ENCODE data around the gene MTHFS.
"Not testable (repeated sequence)": the region's sequence is repeated elsewhere in the genome, so short reads cannot be mapped to it uniquely, and the experiment has no call there.

The MTHFS gene

GRCh38 chr15:79896634-79897379, at the start of gene MTHFS:
MTHFS (minus strand) TSS chr15:79897014; CDS start chr15:79896988, 26 bp downstream.
- Mint-ChIP-seq H3K27me3 (peaks cover 22% of the 10 kb centered on the region), H3K4me1 (ENCODE audit: low read depth) (peaks cover 34% of the 10 kb centered on the region), H3K27ac (peak within 1 kb of the TSS; percentile 80), H3K4me3 (peak within 1 kb of the TSS; percentile 92), H3K9me3 (no peaks in the 10 kb centered on the region), H3K36me3 (ENCODE audit: low read depth) (no peaks in the 10 kb centered on the region)
- intact Hi-C loops (cut with micrococcal nuclease), result loop anchor here (1.0 to 10.0 kb wide), 3 partner anchors 26 to 168 kb away; no protein-coding TSS in a partner anchor

GRCh38 chr15:79944622-79945021, 47.8 kb upstream of the MTHFS start:
- peaks cover 77% of the 10 kb centered on the region for H3K27me3 Mint-ChIP-seq
- no peaks in the 10 kb centered on the region for H3K36me3 Mint-ChIP-seq (ENCODE audit: low read depth)
- H3K9me3 Mint-ChIP-seq, result no peaks in the 10 kb centered on the region
- no peak overlapping the region for H3K4me3 Mint-ChIP-seq
- no peak overlapping the region for H3K27ac Mint-ChIP-seq
- intact Hi-C loops (cut with micrococcal nuclease), result loop anchor here (5.0 kb wide), 2 partner anchors 33 to 48 kb away; no protein-coding TSS in a partner anchor
- H3K4me1 Mint-ChIP-seq (ENCODE audit: low read depth), result peaks cover 29% of the 10 kb centered on the region

- H3K4me1 Mint-ChIP-seq (ENCODE audit: low read depth), result peaks cover 26% of the 10 kb centered on the region
- no peaks in the 10 kb centered on the region for H3K36me3 Mint-ChIP-seq (ENCODE audit: low read depth)
- no peak overlapping the region for H3K4me3 Mint-ChIP-seq
- intact Hi-C loops (cut with micrococcal nuclease), result loop anchor here (5.0 kb wide), 2 partner anchors 33 to 48 kb away; no protein-coding TSS in a partner anchor
- no peaks in the 10 kb centered on the region for H3K9me3 Mint-ChIP-seq
- peaks cover 80% of the 10 kb centered on the region for H3K27me3 Mint-ChIP-seq
- no peak overlapping the region for H3K27ac Mint-ChIP-seq
Observed at GRCh38 chr15:79943820-79944219, 47.0 kb upstream of the MTHFS start.

- Mint-ChIP-seq H3K36me3 (ENCODE audit: low read depth) (no peaks in the 10 kb centered on the region), H3K4me3 (no peak overlapping the region), H3K9me3 (no peaks in the 10 kb centered on the region), H3K27ac (no peak overlapping the region), H3K27me3 (peaks cover 76% of the 10 kb centered on the region), H3K4me1 (ENCODE audit: low read depth) (peaks cover 17% of the 10 kb centered on the region)
- intact Hi-C loops (cut with micrococcal nuclease), result loop anchor here (5.0 kb wide), 2 partner anchors 34 to 49 kb away; no protein-coding TSS in a partner anchor
Observed at GRCh38 chr15:79942741-79943481, 46.1 kb upstream of the MTHFS start.

- Mint-ChIP-seq H3K36me3 (ENCODE audit: low read depth) (no peaks in the 10 kb centered on the region), H3K9me3 (no peaks in the 10 kb centered on the region), H3K4me1 (ENCODE audit: low read depth) (peaks cover 11% of the 10 kb centered on the region), H3K27ac (no peak overlapping the region), H3K27me3 (peaks cover 75% of the 10 kb centered on the region), H3K4me3 (no peak overlapping the region)
- intact Hi-C loops (cut with micrococcal nuclease), result no loop called here
Observed at GRCh38 chr15:79939399-79939798, 42.6 kb upstream of the MTHFS start.

- Mint-ChIP-seq H3K27me3 (peaks cover 75% of the 10 kb centered on the region), H3K36me3 (ENCODE audit: low read depth) (no peaks in the 10 kb centered on the region), H3K9me3 (no peaks in the 10 kb centered on the region), H3K4me3 (no peak overlapping the region), H3K27ac (no peak overlapping the region), H3K4me1 (ENCODE audit: low read depth) (peaks cover 14% of the 10 kb centered on the region)
- intact Hi-C loops (cut with micrococcal nuclease), result no loop called here
Observed at GRCh38 chr15:79938143-79938542, 41.3 kb upstream of the MTHFS start.

- H3K27ac Mint-ChIP-seq; H3K36me3 Mint-ChIP-seq (ENCODE audit: low read depth); intact Hi-C loops (cut with micrococcal nuclease); H3K4me3 Mint-ChIP-seq; H3K9me3 Mint-ChIP-seq: not testable (repeated sequence)
- Mint-ChIP-seq H3K4me1 (ENCODE audit: low read depth) (peaks cover 16% of the 10 kb centered on the region), H3K27me3 (peaks cover 74% of the 10 kb centered on the region)
Observed at GRCh38 chr15:79935556-79936201, 38.9 kb upstream of the MTHFS start.

GRCh38 chr15:79933231-79933630, 36.4 kb upstream of the MTHFS start:
- intact Hi-C loops (cut with micrococcal nuclease), result loop anchor here (5.0 kb wide), 1 partner anchor 39 kb away; the partner anchor contains the start of gene BCL2A1
- Mint-ChIP-seq H3K4me3 (no peak overlapping the region), H3K36me3 (ENCODE audit: low read depth) (no peaks in the 10 kb centered on the region), H3K27ac (no peak overlapping the region), H3K27me3 (peaks cover 75% of the 10 kb centered on the region), H3K9me3 (peaks cover 10% of the 10 kb centered on the region), H3K4me1 (ENCODE audit: low read depth) (peaks cover 29% of the 10 kb centered on the region)

GRCh38 chr15:79932447-79932846, 35.6 kb upstream of the MTHFS start:
- Mint-ChIP-seq H3K4me1 (ENCODE audit: low read depth) (peaks cover 29% of the 10 kb centered on the region), H3K9me3 (peaks cover 10% of the 10 kb centered on the region)

GRCh38 chr15:79930516-79930915, 33.7 kb upstream of the MTHFS start:
- H3K9me3 Mint-ChIP-seq, result peaks cover 10% of the 10 kb centered on the region
- no peak overlapping the region for H3K4me3 Mint-ChIP-seq
- intact Hi-C loops (cut with micrococcal nuclease), result loop anchor here (5.0 kb wide), 1 partner anchor 42 kb away; the partner anchor contains the start of gene BCL2A1
- peaks cover 66% of the 10 kb centered on the region for H3K27me3 Mint-ChIP-seq
- H3K36me3 Mint-ChIP-seq (ENCODE audit: low read depth), result no peaks in the 10 kb centered on the region
- peaks cover 29% of the 10 kb centered on the region for H3K4me1 Mint-ChIP-seq (ENCODE audit: low read depth)
- no peak overlapping the region for H3K27ac Mint-ChIP-seq

More at GRCh38 chr15:79932447-79932846, 35.6 kb upstream of the MTHFS start:
- Mint-ChIP-seq H3K27ac (no peak overlapping the region), H3K36me3 (ENCODE audit: low read depth) (no peaks in the 10 kb centered on the region), H3K4me3 (no peak overlapping the region), H3K27me3 (peaks cover 77% of the 10 kb centered on the region)
- intact Hi-C loops (cut with micrococcal nuclease), result loop anchor here (5.0 kb wide), 1 partner anchor 40 kb away; the partner anchor contains the start of gene BCL2A1

GRCh38 chr15:79929412-79929811, 32.6 kb upstream of the MTHFS start:
- Mint-ChIP-seq H3K27me3 (peaks cover 57% of the 10 kb centered on the region), H3K36me3 (ENCODE audit: low read depth) (no peaks in the 10 kb centered on the region), H3K4me1 (ENCODE audit: low read depth) (peaks cover 29% of the 10 kb centered on the region), H3K27ac (no peak overlapping the region), H3K4me3 (no peak overlapping the region), H3K9me3 (peaks cover 10% of the 10 kb centered on the region)
- intact Hi-C loops (cut with micrococcal nuclease), result no loop called here

GRCh38 chr15:79926116-79926515, 29.3 kb upstream of the MTHFS start:
- H3K4me3 Mint-ChIP-seq; H3K27ac Mint-ChIP-seq; intact Hi-C loops (cut with micrococcal nuclease): not testable (repeated sequence)
- peaks cover 47% of the 10 kb centered on the region for H3K27me3 Mint-ChIP-seq
- H3K36me3 Mint-ChIP-seq (ENCODE audit: low read depth), result peaks cover 26% of the 10 kb centered on the region
- H3K4me1 Mint-ChIP-seq (ENCODE audit: low read depth), result peaks cover 23% of the 10 kb centered on the region
- peaks cover 29% of the 10 kb centered on the region for H3K9me3 Mint-ChIP-seq

GRCh38 chr15:79924379-79924778, 27.6 kb upstream of the MTHFS start:
- peaks cover 42% of the 10 kb centered on the region for H3K9me3 Mint-ChIP-seq
- H3K36me3 Mint-ChIP-seq (ENCODE audit: low read depth), result peaks cover 44% of the 10 kb centered on the region
- H3K27ac Mint-ChIP-seq, result no peak overlapping the region
- peaks cover 38% of the 10 kb centered on the region for H3K27me3 Mint-ChIP-seq
- H3K4me3 Mint-ChIP-seq, result no peak overlapping the region
- peaks cover 11% of the 10 kb centered on the region for H3K4me1 Mint-ChIP-seq (ENCODE audit: low read depth)
- intact Hi-C loops (cut with micrococcal nuclease), result no loop called here
